Left ventricle myocardium inferior (tissue), 1 donor: ENCODE measurements around the gene EIF5AL1. TPM values are rescaled to one million over a fixed set of nuclear protein-coding genes. Genes with fewer than 3 reads are reported as not detected.
"Not testable (repeated sequence)": the region's sequence is repeated elsewhere in the genome, so short reads cannot be mapped to it uniquely, and the experiment has no call there.

Experiments used
- DNase-seq: peaks from one replicate; pipeline ENCODE4 v3.0.0-alpha.2; 2020
- H3K27ac ChIP-seq: fragments of 200-600 bp; replicated peaks from 2 replicates; pipeline ENCODE4 v1.8.0; 2021
- H3K27me3 ChIP-seq: fragments of 200-600 bp; 2 replicates; pipeline ENCODE4 v1.8.0; 2021; ENCODE audit warnings: low read depth
- H3K36me3 ChIP-seq: fragments of 200-600 bp; 2 replicates; pipeline ENCODE4 v1.8.0; 2021
- H3K4me1 ChIP-seq: fragments of 200-600 bp; 2 replicates; pipeline ENCODE4 v1.8.0; 2021
- H3K4me3 ChIP-seq: fragments of 200-600 bp; 2 replicates; pipeline ENCODE4 v1.8.0; 2021; ENCODE audit warnings: mild to moderate bottlenecking, moderate library complexity
- H3K9me3 ChIP-seq: fragments of 200-600 bp; replicated peaks from 2 replicates; pipeline ENCODE4 v1.8.0; 2021
- CTCF ChIP-seq: fragments of 200-600 bp; IDR thresholded peaks from 2 replicates; pipeline ENCODE4 v1.8.0; 2021; ENCODE audit warnings: antibody characterized with exemption, mild to moderate bottlenecking, borderline replicate concordance
- intact Hi-C: fragments of 100-400 bp; cut with micrococcal nuclease; formaldehyde crosslinking; loops from one replicate; pipeline ENCODE4 v1.11.0; 2022
- total RNA-seq: library from RNA; stranded (reverse); fragmentation: NEBNext Ultra II Directional; extraction: Animal tissue kit (Norgen Biotek cat#: 25700); gene quantifications from one replicate; pipeline ENCODE4 v1.2.1, GENCODE V29; 2021
- donor health status: DM: no; HTN: yes; CAD: no; lungs with severe emphysema.

Gene EIF5AL1
- total RNA-seq, 1 donor from 2014 or later, result 0.05 TPM

GRCh38 chr10:79507440-79508167, 4.7 kb upstream of the EIF5AL1 start:
- peaks cover 18% of the 10 kb centered on the region for H3K27me3 ChIP-seq
- H3K9me3 ChIP-seq, result no peaks in the 10 kb centered on the region
- intact Hi-C loops, result no loop called here
- no peaks in the 10 kb centered on the region for H3K36me3 ChIP-seq
- H3K27ac ChIP-seq, result no peak overlapping the region
- H3K4me3 ChIP-seq, result no peak overlapping the region
- TF ChIP-seq CTCF, result no peak
- DNase-seq, result no peak
- no peaks in the 10 kb centered on the region for H3K4me1 ChIP-seq

- intact Hi-C loops, H3K36me3 ChIP-seq, H3K9me3 ChIP-seq, H3K27ac ChIP-seq, DNase-seq, H3K4me1 ChIP-seq, H3K4me3 ChIP-seq: not testable (repeated sequence)
- peaks cover 18% of the 10 kb centered on the region for H3K27me3 ChIP-seq
These were observed 4.1 kb upstream of the EIF5AL1 start for GRCh38 chr10:79508245-79508644.

DNA sequence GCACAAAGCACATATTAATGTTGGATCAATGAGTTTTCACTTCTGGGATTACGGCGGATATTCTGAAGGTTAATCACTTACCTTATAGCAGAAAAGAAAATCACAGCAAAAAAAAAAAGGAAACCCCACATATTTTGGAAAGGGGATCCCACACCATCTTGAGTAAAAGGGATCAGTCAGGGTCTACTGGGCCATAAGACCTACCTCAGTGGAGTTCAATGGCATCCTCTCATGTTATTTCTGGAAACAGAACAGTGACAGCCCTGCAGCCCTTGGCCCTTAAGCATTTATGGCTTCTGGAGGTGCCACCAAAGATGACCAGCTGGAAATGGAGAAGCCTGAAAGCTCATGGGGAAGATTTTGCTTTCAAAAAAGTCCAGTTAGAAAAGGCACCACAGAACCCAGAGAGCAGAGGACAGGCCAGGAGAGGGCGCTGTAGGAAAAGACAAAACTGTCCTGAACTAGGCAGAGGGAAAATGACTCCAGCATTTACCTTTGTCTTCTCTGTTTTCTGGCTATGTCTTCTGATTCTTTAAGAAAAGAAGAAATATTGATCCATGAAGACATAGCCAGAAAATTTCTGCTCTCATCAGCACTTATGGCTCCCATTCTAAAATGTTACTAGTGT, 2.9 kb upstream of the EIF5AL1 start:
- H3K4me1 ChIP-seq, H3K27ac ChIP-seq, H3K9me3 ChIP-seq, intact Hi-C loops, H3K36me3 ChIP-seq, DNase-seq, H3K4me3 ChIP-seq: not testable (repeated sequence)
- H3K27me3 ChIP-seq, result peaks cover 14% of the 10 kb centered on the region

DNA sequence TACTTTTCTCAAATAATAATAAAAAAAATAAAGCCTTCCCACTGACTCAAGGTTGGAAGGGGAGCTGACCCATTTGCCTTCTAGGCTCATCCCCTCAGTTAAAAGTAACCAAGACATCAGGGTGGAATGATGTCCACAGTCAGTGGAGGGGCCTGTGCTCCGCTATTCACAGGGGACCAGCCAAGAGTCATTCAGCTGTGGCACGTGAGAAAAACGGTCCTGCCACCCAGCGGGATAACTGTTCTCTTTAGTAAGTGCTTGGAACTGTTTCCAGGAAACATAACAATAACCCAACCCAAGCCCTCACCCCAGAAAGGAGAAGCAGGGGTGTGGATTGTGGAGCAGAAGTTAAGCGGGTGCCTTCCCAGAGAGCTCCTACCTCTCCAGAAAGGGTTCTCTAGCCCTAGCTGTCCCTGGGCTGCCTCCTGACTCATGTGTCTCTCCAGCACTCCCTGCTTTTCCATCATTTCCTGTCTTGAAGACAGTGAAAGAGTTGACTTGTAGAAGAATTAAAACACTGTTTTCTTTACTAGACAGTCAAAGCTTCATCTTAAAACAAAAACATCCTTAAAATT, 2.3 kb upstream of the EIF5AL1 start:
- H3K36me3 ChIP-seq, intact Hi-C loops, DNase-seq, H3K27ac ChIP-seq, H3K9me3 ChIP-seq, H3K4me3 ChIP-seq, H3K4me1 ChIP-seq: not testable (repeated sequence)
- peaks cover 14% of the 10 kb centered on the region for H3K27me3 ChIP-seq

DNA sequence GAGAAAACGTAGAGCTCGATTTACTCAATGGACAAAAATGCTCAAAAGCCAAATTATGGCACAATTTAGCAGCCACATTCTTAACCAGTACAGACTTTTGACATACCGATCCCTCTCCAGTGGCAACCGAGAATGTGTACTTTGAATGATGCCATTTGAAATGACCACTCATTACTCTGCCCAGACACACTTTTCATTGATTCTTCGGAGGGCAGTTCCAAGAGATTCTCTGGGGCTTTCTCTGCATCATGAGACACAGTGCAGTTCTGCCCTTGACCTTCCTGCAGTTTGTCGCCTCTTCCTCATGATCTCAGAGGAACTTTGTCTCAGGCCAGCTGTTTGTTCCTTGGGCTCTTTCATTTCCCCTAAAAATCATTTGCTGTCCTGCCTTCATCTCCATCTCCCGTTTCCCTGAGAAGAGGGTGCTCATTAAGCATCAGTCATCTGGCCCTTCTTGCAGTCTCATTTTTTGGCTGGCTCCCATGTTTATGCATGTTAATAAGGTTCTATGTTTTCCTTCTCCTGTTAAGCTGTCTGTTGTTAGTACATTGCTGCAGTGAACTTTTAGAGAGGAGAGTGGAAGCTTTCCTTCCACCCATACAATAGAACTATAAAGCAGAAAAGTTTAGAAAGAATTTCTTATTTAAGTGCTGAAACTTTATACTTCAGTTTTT, 4.3 kb downstream of the EIF5AL1 start:
- DNase-seq, H3K4me3 ChIP-seq, H3K36me3 ChIP-seq, H3K27ac ChIP-seq, H3K4me1 ChIP-seq, H3K27me3 ChIP-seq, intact Hi-C loops, H3K9me3 ChIP-seq: not testable (repeated sequence)

DNA sequence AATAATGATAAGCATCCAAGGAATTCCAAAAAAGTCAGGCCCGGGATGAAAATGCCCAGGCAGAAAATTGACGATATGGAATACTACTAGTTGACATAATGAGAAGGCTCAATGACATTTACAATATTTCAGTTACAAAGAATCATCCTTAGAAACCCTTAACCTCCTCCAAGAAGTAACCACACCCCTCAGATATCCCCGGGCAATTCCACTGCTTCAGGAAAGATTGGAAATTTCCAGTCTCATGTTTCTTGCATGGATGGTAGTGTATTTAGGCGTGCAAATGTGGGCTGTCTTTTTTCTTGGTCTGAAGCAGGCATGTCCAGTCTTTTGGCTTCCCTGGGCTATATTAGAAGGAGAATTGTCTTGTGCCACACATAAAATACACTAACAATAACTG, 5.2 kb downstream of the EIF5AL1 start:
- H3K9me3 ChIP-seq, intact Hi-C loops, H3K27ac ChIP-seq, H3K4me1 ChIP-seq, DNase-seq, H3K36me3 ChIP-seq, H3K4me3 ChIP-seq, H3K27me3 ChIP-seq: not testable (repeated sequence)

GRCh38 chr10:79521751-79522150, 9.4 kb downstream of the EIF5AL1 start:
- H3K4me1 ChIP-seq, H3K27me3 ChIP-seq, H3K9me3 ChIP-seq, intact Hi-C loops, H3K4me3 ChIP-seq, H3K36me3 ChIP-seq, H3K27ac ChIP-seq, DNase-seq: not testable (repeated sequence)

GRCh38 chr10:79522464-79522863, 10.1 kb downstream of the EIF5AL1 start:
- DNase-seq, H3K9me3 ChIP-seq, H3K36me3 ChIP-seq, H3K4me1 ChIP-seq, intact Hi-C loops, H3K4me3 ChIP-seq, H3K27ac ChIP-seq, H3K27me3 ChIP-seq: not testable (repeated sequence)

GRCh38 chr10:79523157-79523853, 11.0 kb downstream of the EIF5AL1 start:
- DNase-seq, H3K4me3 ChIP-seq, H3K27ac ChIP-seq, intact Hi-C loops, H3K36me3 ChIP-seq, H3K27me3 ChIP-seq, H3K9me3 ChIP-seq, H3K4me1 ChIP-seq: not testable (repeated sequence)

DNA sequence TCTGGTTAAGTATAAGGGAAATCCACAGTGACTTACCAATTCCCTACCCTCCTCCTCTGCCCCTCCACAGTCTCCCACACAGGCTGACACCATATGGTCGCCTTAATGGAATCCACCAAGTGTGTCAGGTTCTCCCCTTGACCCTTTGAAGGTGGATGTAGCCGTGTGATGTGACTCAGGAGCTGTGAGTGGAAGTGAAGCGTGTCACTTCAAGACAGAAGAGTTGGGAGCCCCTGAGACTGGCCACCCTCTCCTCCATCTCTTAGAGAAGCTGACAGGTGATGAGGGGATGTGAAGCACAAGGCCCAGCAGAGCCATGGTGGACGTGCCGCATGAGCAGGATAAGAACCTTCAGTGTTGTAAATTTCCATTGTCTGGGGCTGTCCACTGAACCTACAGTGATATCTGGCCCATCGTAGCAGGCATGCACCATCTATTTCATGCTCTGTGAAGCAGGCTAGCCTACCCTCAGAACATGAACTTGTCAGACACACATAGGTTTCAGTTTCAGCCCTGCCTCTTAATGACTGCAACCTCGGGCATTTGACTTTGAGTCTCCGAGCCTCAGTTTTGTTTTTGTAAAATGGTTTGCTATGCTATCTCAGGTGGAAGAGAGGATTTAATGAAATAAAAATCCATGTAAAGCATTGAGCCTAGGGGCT, 12.8 kb downstream of the EIF5AL1 start:
- intact Hi-C loops, H3K4me3 ChIP-seq, DNase-seq, H3K9me3 ChIP-seq, H3K27me3 ChIP-seq, H3K4me1 ChIP-seq, H3K27ac ChIP-seq, H3K36me3 ChIP-seq: not testable (repeated sequence)

DNA sequence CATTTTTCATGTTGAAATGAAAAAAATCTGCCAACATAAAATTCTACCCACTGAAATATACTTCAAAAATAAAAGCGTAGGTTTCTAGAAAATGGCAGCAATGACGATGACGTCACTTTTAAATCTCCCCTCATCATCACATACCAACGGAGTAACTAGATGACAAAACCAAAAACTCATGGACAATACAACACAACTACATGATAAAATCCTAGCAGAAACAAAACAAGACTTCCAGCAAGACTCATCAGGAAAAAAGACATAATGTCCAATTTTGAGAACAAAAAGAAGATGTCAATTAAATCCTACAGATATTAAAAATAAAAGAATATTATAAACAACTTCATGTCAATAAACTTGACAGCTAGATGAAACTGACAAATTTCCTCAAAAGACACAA, 15.9 kb downstream of the EIF5AL1 start:
- DNase-seq, H3K9me3 ChIP-seq, H3K4me1 ChIP-seq, H3K4me3 ChIP-seq, H3K27me3 ChIP-seq, H3K27ac ChIP-seq, intact Hi-C loops, H3K36me3 ChIP-seq: not testable (repeated sequence)
